Osteoblast (primary cell): ENCODE data around the gene RBM4. TPM values are rescaled to one million over a fixed set of nuclear protein-coding genes. Genes with fewer than 3 reads are reported as not detected.

Experiments used
- DNase-seq: peaks from one replicate; pipeline ENCODE4 v3.0.0; 2011; ENCODE audit warnings: low spot score, mixed read lengths; ENCODE audit not compliant: insufficient read length; ENCODE audit errors: missing footprints
- H2AFZ ChIP-seq: 2 replicates; pipeline ENCODE4 v1.6.0; 2011; ENCODE audit warnings: mild to moderate bottlenecking, low read length
- H3K27ac ChIP-seq: 2 replicates; pipeline ENCODE4 v1.5.1; 2011; ENCODE audit warnings: mild to moderate bottlenecking, low read depth, low read length, moderate library complexity
- H3K27me3 ChIP-seq: 2 replicates; pipeline ENCODE4 v1.6.0; 2012; ENCODE audit warnings: mild to moderate bottlenecking, control low read depth, inconsistent platforms, low read length, moderate library complexity; ENCODE audit not compliant: insufficient read depth
- H3K36me3 ChIP-seq: 2 replicates; pipeline ENCODE4 v1.5.1; 2011; ENCODE audit warnings: mild to moderate bottlenecking, low read length, control low read depth, moderate library complexity; ENCODE audit not compliant: insufficient read depth
- H3K4me1 ChIP-seq: 2 replicates; pipeline ENCODE4 v1.5.1; 2011; ENCODE audit warnings: mild to moderate bottlenecking, low read length, control low read depth, moderate library complexity; ENCODE audit not compliant: insufficient read depth
- H3K4me2 ChIP-seq: 2 replicates; pipeline ENCODE4 v1.6.0; 2011; ENCODE audit warnings: mild to moderate bottlenecking, low read length; ENCODE audit not compliant: insufficient read depth
- H3K4me3 ChIP-seq: fragments of 200-600 bp; sonication (generic); 3 replicates; pipeline ENCODE4 v1.5.1; 2012; ENCODE audit warnings: mild to moderate bottlenecking, low read length, inconsistent platforms; ENCODE audit not compliant: insufficient read depth
- H3K79me2 ChIP-seq: 2 replicates; pipeline ENCODE4 v1.6.0; 2012; ENCODE audit warnings: mild to moderate bottlenecking, low read length, control low read depth, inconsistent platforms; ENCODE audit not compliant: insufficient read depth
- H3K9me3 ChIP-seq: 2 replicates; pipeline ENCODE4 v1.5.1; 2011; ENCODE audit warnings: low read depth, low read length, control low read depth
- H4K20me1 ChIP-seq: 2 replicates; pipeline ENCODE4 v1.6.0; 2012; ENCODE audit warnings: mild to moderate bottlenecking, low read length, control low read depth; ENCODE audit not compliant: insufficient read depth
- CTCF ChIP-seq: IDR thresholded peaks from 2 replicates; pipeline ENCODE4 v1.5.1; 2011; ENCODE audit warnings: mild to moderate bottlenecking, low read depth, low read length, moderate library complexity; ENCODE audit errors: extremely low read depth
- total RNA-seq: library from RNA; depleted of rRNA; stranded (reverse); fragments of >200 nt; gene quantifications from 2 replicates; pipeline ENCODE4 v1.2.3, GENCODE V29; 2012

Gene RBM4
- total RNA-seq, 1 donor, result 84.0 TPM

GRCh38 chr11:66612458-66612857 lies 26.0 kb upstream of the RBM4 start:
- Histone ChIP-seq H3K27me3 (no peaks in the 10 kb centered on the region), H4K20me1 (peaks cover 10% of the 10 kb centered on the region), H3K9me3 (no peaks in the 10 kb centered on the region), H3K4me2 (no peak overlapping the region), H2AFZ (no peak overlapping the region), H3K4me1 (peaks cover 7% of the 10 kb centered on the region), H3K36me3 (no peaks in the 10 kb centered on the region), H3K79me2 (peaks cover 10% of the 10 kb centered on the region), H3K4me3 (no peak overlapping the region), H3K27ac (no peak overlapping the region)
- no peak for DNase-seq
- TF ChIP-seq CTCF, result no peak

DNA sequence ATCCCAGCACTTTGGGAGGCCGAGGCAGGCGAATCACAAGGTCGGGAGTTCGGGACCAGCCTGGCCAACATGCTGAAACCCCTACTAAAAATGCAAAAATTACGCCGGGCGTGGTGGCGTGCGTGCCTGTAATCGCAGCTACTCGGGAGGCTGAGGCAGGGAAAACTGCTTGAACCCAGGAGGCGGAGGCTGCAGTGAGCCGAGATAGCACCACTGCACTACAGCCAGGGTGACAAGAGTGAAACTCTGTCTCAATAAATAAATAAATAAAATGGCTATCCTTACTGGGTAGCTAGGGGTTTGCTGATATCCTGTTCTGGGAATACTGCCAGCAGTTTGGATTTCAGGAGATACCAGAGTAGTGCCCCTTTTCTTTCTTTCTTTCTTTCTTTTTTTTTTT lies 24.4 kb upstream of the RBM4 start:
- Histone ChIP-seq H4K20me1 (peaks cover 26% of the 10 kb centered on the region), H3K4me3 (no peak overlapping the region), H3K36me3 (peaks cover 12% of the 10 kb centered on the region), H2AFZ (no peak overlapping the region), H3K9me3 (no peaks in the 10 kb centered on the region), H3K4me1 (peaks cover 15% of the 10 kb centered on the region), H3K4me2 (no peak overlapping the region), H3K79me2 (peaks cover 26% of the 10 kb centered on the region), H3K27me3 (no peaks in the 10 kb centered on the region), H3K27ac (no peak overlapping the region)
- no peak for TF ChIP-seq CTCF
- DNase-seq, result no peak

DNA sequence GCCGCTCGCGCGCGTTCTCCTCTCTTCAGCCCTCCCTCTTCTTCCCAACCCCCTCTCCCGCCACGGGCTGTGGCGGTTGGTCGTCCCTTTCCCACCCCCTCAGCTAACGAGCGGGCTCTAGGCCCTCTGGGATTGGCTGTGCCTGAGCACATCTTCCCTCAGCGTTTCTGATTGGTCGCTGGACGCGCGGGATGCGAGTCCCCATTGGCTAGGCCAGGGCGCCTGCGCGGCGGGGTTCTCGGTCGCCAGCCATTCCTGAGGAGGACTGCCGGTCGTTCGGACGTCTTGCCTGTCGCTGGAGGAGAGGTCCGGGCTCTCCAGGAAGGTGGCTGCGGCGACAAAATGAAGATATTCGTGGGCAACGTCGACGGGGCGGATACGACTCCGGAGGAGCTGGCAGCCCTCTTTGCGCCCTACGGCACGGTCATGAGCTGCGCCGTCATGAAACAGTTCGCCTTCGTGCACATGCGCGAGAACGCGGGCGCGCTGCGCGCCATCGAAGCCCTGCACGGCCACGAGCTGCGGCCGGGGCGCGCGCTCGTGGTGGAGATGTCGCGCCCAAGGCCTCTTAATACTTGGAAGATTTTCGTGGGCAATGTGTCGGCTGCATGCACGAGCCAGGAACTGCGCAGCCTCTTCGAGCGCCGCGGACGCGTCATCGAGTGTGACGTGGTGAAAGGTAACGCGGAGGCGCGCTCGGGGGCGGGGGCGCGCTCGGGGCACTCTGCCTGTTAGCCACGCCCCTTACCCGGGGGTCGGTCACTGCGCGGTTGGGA lies 21.9 kb upstream of the RBM4 start, which contains the start of gene RBM14:
TSS of gene RBM14 (plus strand) at position 252 of the 776 bp plus-strand sequence. CDS start at position 343, 91 bp downstream.
- Histone ChIP-seq H3K4me2 (peak within 1 kb of the TSS; percentile 99), H3K9me3 (no peaks in the 10 kb centered on the region), H2AFZ (peak within 1 kb of the TSS; percentile 92), H3K4me3 (peak within 1 kb of the TSS; percentile 85), H4K20me1 (peaks cover 43% of the 10 kb centered on the region), H3K36me3 (peaks cover 18% of the 10 kb centered on the region), H3K4me1 (peaks cover 25% of the 10 kb centered on the region), H3K27ac (peak within 1 kb of the TSS; percentile 94), H3K27me3 (no peaks in the 10 kb centered on the region), H3K79me2 (peaks cover 50% of the 10 kb centered on the region)
- TF ChIP-seq CTCF, result no peak
- peak; percentile 100 for DNase-seq

- peaks cover 50% of the 10 kb centered on the region for H4K20me1 ChIP-seq
- H3K4me1 ChIP-seq, result peaks cover 25% of the 10 kb centered on the region
Observed at GRCh38 chr11:66617155-66617834, 21.2 kb upstream of the RBM4 start.

More at GRCh38 chr11:66617155-66617834, 21.2 kb upstream of the RBM4 start:
- DNase-seq, result peak; percentile 46
- Histone ChIP-seq H3K79me2 (peaks cover 57% of the 10 kb centered on the region), H3K36me3 (peaks cover 19% of the 10 kb centered on the region), H3K27ac (peak overlapping the region; percentile 94), H3K27me3 (no peaks in the 10 kb centered on the region), H3K9me3 (no peaks in the 10 kb centered on the region), H3K4me3 (peak overlapping the region; percentile 85), H2AFZ (peak overlapping the region; percentile 92), H3K4me2 (peak overlapping the region; percentile 99)
- TF ChIP-seq CTCF, result no peak
